Neural cell (in vitro differentiated cells): ENCODE results near the gene CLASP1. TPM values are rescaled to one million over a fixed set of nuclear protein-coding genes. Genes with fewer than 3 reads are reported as not detected.
"Not testable (repeated sequence)": the region's sequence is repeated elsewhere in the genome, so short reads cannot be mapped to it uniquely, and the experiment has no call there.

Source experiments
- H2AFZ ChIP-seq: fragments of 200-600, 300-800 bp; sonication (generic), shearing (Covaris generic); 2 replicates; pipeline ENCODE4 v1.6.0; 2014; ENCODE audit warnings: low read depth, mild to moderate bottlenecking, antibody characterized with exemption, low read length, moderate library complexity
- H3F3A ChIP-seq: fragments of 200-600 bp; shearing (Covaris generic); 2 replicates; pipeline ENCODE4 v1.6.1; 2016; ENCODE audit warnings: mild to moderate bottlenecking, moderate library complexity, mixed read lengths, antibody characterized with exemption, low read length; ENCODE audit not compliant: insufficient read depth, poor library complexity, severe bottlenecking
- H3K27ac ChIP-seq: fragments of 200-600, 300-800 bp; sonication (generic), shearing (Covaris generic); 2 replicates; pipeline ENCODE4 v1.5.1; 2014; ENCODE audit warnings: mild to moderate bottlenecking, low read length, moderate library complexity
- H3K27me3 ChIP-seq: fragments of 300-800, 200-600 bp; sonication (generic), shearing (Covaris generic); 2 replicates; pipeline ENCODE4 v1.6.0; 2014; ENCODE audit warnings: mild to moderate bottlenecking, low read depth, low read length, moderate library complexity; ENCODE audit not compliant: insufficient read depth
- H3K36me3 ChIP-seq: fragments of 300-800, 200-600 bp; sonication (generic), shearing (Covaris generic); 2 replicates; pipeline ENCODE4 v1.5.1; 2014; ENCODE audit warnings: mild to moderate bottlenecking, antibody characterized with exemption, low read length, moderate library complexity; ENCODE audit not compliant: insufficient read depth
- H3K4me2 ChIP-seq: fragments of 300-800, 200-600 bp; sonication (generic), shearing (Covaris generic); 2 replicates; pipeline ENCODE4 v1.6.0; 2014; ENCODE audit warnings: mild to moderate bottlenecking, low read length
- H3K4me3 ChIP-seq: fragments of 300-800, 200-600 bp; sonication (generic), shearing (Covaris generic); 2 replicates; pipeline ENCODE4 v1.5.1; 2014; ENCODE audit warnings: mild to moderate bottlenecking, low read length, moderate library complexity
- H3K79me2 ChIP-seq: fragments of 200-600 bp; shearing (Covaris generic); replicated peaks from 2 replicates; pipeline ENCODE4 v1.6.0; 2014; ENCODE audit warnings: mild to moderate bottlenecking, low read length, moderate library complexity; ENCODE audit not compliant: insufficient read depth
- H3K9ac ChIP-seq: fragments of 300-800, 200-600 bp; sonication (generic), shearing (Covaris generic); 2 replicates; pipeline ENCODE4 v1.6.1; 2016; ENCODE audit warnings: mild to moderate bottlenecking, low read length, mixed read lengths
- H3K9me2 ChIP-seq: fragments of 200-600 bp; shearing (Covaris generic); 2 replicates; pipeline ENCODE4 v1.6.1; 2016; ENCODE audit warnings: mild to moderate bottlenecking, low read length, mixed read lengths; ENCODE audit not compliant: insufficient read depth
- H3K9me3 ChIP-seq: fragments of 200-600, 300-800 bp; sonication (generic), shearing (Covaris generic); 2 replicates; pipeline ENCODE4 v1.6.1; 2016; ENCODE audit warnings: mild to moderate bottlenecking, mixed run types, low read length, moderate library complexity, mixed read lengths
- H4K20me1 ChIP-seq: fragments of 200-600 bp; shearing (Covaris generic); 2 replicates; pipeline ENCODE4 v1.6.1; 2016; ENCODE audit warnings: mild to moderate bottlenecking, mixed run types; ENCODE audit not compliant: insufficient read depth
- EP300 ChIP-seq: fragments of 450-650 bp; conservative IDR thresholded peaks from 2 replicates; pipeline ENCODE4 v1.6.1; 2014; ENCODE audit warnings: antibody characterized with exemption, mild to moderate bottlenecking, moderate library complexity; ENCODE audit not compliant: poor library complexity, severe bottlenecking
- EZH2 ChIP-seq: fragments of 200-600, 300-800 bp; shearing (Covaris generic), sonication (generic); IDR thresholded peaks from 2 replicates; pipeline ENCODE4 v1.6.1; 2014; ENCODE audit warnings: antibody characterized with exemption, low read length, borderline replicate concordance, mild to moderate bottlenecking; ENCODE audit not compliant: insufficient read depth, poor library complexity, severe bottlenecking
- MXI1 ChIP-seq: fragments of 450-650 bp; conservative IDR thresholded peaks from 2 replicates; pipeline ENCODE4 v1.6.1; 2014; ENCODE audit warnings: antibody characterized with exemption, mild to moderate bottlenecking; ENCODE audit not compliant: poor library complexity, severe bottlenecking
- POLR2AphosphoS5 ChIP-seq: IDR thresholded peaks from 2 replicates; pipeline ENCODE4 v1.6.1; 2012
- RAD21 ChIP-seq: fragments of 450-650 bp; conservative IDR thresholded peaks from 2 replicates; pipeline ENCODE4 v1.6.1; 2014; ENCODE audit warnings: antibody characterized with exemption, mild to moderate bottlenecking, moderate library complexity
- SMC3 ChIP-seq: fragments of 450-650 bp; conservative IDR thresholded peaks from 2 replicates; pipeline ENCODE4 v1.6.1; 2014; ENCODE audit warnings: antibody characterized with exemption, mild to moderate bottlenecking, moderate library complexity; ENCODE audit not compliant: poor library complexity
- TAF1 ChIP-seq: IDR thresholded peaks from 2 replicates; pipeline ENCODE4 v1.6.1; 2012; ENCODE audit warnings: low read depth
- polyA plus RNA-seq: library from polyadenylated mRNA; depleted of rRNA; stranded (reverse); fragments of >200 nt; gene quantifications from 2 replicates; pipeline ENCODE4 v1.2.3, GENCODE V29; 2014
- TF ChIP-seq, protein P1 (sequence below): fragments of 450-650 bp; IDR thresholded peaks from 2 replicates; pipeline ENCODE4 v1.5.1; 2014; ENCODE audit warnings: antibody characterized with exemption, mild to moderate bottlenecking, moderate library complexity; ENCODE audit not compliant: poor library complexity, severe bottlenecking
- TF ChIP-seq, protein P2 (sequence below): IDR thresholded peaks from 2 replicates; pipeline ENCODE4 v1.6.1; 2012; ENCODE audit warnings: borderline replicate concordance

The CLASP1 gene
- polyA plus RNA-seq, 1 donor from 2014 or later: 41.3 TPM

DNA sequence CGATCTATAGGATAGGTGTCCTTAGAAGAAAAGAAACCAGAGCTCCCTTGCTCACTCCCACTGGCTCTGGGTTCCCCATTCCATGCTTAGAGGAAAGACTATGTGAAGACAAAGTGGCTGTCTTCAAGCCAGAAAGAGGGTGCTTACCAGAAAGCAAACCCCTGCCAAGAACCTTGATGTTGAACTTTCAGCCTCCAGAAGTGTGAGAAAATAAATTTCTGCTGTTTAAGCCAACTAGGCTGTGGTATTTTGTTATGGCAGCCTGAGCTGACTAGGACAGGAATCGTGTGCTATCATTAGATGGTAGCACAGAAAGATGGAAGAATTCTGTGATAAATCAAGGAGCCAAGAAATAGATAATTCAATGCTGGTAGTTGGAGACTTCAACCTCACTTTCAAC lies 344.3 kb downstream of the CLASP1 start:
- H4K20me1 ChIP-seq: no peaks in the 10 kb centered on the region
- H3K79me2 ChIP-seq: no peaks in the 10 kb centered on the region
- H3K9me2 ChIP-seq: no peaks in the 10 kb centered on the region
- no peak overlapping the region for H3K27ac ChIP-seq
- H2AFZ ChIP-seq: no peak overlapping the region
- H3K27me3 ChIP-seq: no peaks in the 10 kb centered on the region
- H3K9me3 ChIP-seq: no peaks in the 10 kb centered on the region
- no peak overlapping the region for H3K4me2 ChIP-seq
- no peaks in the 10 kb centered on the region for H3F3A ChIP-seq
- no peak overlapping the region for H3K9ac ChIP-seq
- no peak overlapping the region for H3K4me3 ChIP-seq
- TF ChIP-seq, protein P1, sequence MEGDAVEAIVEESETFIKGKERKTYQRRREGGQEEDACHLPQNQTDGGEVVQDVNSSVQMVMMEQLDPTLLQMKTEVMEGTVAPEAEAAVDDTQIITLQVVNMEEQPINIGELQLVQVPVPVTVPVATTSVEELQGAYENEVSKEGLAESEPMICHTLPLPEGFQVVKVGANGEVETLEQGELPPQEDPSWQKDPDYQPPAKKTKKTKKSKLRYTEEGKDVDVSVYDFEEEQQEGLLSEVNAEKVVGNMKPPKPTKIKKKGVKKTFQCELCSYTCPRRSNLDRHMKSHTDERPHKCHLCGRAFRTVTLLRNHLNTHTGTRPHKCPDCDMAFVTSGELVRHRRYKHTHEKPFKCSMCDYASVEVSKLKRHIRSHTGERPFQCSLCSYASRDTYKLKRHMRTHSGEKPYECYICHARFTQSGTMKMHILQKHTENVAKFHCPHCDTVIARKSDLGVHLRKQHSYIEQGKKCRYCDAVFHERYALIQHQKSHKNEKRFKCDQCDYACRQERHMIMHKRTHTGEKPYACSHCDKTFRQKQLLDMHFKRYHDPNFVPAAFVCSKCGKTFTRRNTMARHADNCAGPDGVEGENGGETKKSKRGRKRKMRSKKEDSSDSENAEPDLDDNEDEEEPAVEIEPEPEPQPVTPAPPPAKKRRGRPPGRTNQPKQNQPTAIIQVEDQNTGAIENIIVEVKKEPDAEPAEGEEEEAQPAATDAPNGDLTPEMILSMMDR: no peak
- no peak for TF ChIP-seq EP300
- TF ChIP-seq, protein P2, sequence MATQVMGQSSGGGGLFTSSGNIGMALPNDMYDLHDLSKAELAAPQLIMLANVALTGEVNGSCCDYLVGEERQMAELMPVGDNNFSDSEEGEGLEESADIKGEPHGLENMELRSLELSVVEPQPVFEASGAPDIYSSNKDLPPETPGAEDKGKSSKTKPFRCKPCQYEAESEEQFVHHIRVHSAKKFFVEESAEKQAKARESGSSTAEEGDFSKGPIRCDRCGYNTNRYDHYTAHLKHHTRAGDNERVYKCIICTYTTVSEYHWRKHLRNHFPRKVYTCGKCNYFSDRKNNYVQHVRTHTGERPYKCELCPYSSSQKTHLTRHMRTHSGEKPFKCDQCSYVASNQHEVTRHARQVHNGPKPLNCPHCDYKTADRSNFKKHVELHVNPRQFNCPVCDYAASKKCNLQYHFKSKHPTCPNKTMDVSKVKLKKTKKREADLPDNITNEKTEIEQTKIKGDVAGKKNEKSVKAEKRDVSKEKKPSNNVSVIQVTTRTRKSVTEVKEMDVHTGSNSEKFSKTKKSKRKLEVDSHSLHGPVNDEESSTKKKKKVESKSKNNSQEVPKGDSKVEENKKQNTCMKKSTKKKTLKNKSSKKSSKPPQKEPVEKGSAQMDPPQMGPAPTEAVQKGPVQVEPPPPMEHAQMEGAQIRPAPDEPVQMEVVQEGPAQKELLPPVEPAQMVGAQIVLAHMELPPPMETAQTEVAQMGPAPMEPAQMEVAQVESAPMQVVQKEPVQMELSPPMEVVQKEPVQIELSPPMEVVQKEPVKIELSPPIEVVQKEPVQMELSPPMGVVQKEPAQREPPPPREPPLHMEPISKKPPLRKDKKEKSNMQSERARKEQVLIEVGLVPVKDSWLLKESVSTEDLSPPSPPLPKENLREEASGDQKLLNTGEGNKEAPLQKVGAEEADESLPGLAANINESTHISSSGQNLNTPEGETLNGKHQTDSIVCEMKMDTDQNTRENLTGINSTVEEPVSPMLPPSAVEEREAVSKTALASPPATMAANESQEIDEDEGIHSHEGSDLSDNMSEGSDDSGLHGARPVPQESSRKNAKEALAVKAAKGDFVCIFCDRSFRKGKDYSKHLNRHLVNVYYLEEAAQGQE: no peak
- no peak for TF ChIP-seq TAF1
- TF ChIP-seq MXI1: no peak
- no peak for TF ChIP-seq RAD21
- no peak for TF ChIP-seq EZH2
- TF ChIP-seq SMC3: no peak
- no peak for TF ChIP-seq POLR2AphosphoS5
- H3K36me3 ChIP-seq: no peaks in the 10 kb centered on the region

DNA sequence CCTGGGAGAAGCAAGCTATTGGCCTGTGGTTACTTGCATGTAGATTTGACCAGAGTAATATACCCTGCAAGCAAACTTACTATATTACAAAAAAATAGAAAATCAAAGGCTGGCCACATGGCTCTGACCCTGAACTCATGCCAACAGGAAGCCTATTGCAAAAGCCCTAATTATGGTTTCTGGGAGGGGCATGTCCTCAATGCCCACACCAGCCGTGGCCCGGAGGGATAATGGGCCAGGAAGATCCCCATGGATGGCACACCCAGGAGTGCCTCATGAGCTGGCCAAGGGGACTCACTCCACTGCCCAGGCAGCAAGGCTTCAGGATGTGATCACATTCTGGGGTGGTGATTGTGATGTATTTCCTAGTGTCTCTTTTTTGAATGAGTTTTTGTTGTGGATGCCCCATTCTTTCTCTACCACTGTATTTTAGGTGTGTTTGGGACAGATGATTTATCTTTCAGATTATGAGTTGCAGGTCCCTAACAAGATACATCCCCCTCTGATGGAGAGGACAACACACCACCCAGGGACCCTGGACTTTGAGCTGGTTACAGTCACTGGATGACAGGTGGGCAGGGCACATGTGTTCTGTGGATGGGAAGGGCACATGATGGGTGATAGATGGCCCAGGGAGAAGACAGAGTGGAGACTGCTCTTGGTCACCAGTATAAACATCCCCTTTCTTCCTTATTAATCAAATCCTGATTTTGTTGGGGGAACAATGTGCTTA lies 345.6 kb downstream of the CLASP1 start:
- H3K9me3 ChIP-seq: no peaks in the 10 kb centered on the region
- no peak overlapping the region for H2AFZ ChIP-seq
- H3F3A ChIP-seq: no peaks in the 10 kb centered on the region
- no peaks in the 10 kb centered on the region for H3K36me3 ChIP-seq
- H3K9me2 ChIP-seq: no peaks in the 10 kb centered on the region
- H3K4me2 ChIP-seq: no peak overlapping the region
- H4K20me1 ChIP-seq: no peaks in the 10 kb centered on the region
- no peak for TF ChIP-seq MXI1
- no peak for TF ChIP-seq SMC3
- TF ChIP-seq EP300: no peak
- TF ChIP-seq POLR2AphosphoS5: no peak
- TF ChIP-seq TAF1: no peak
- TF ChIP-seq EZH2: no peak
- TF ChIP-seq RAD21: no peak
- TF ChIP-seq, protein P1: no peak
- TF ChIP-seq, protein P2: no peak
- H3K27ac ChIP-seq: no peak overlapping the region
- H3K9ac ChIP-seq: no peak overlapping the region
- H3K4me3 ChIP-seq: no peak overlapping the region
- H3K27me3 ChIP-seq: no peaks in the 10 kb centered on the region
- no peaks in the 10 kb centered on the region for H3K79me2 ChIP-seq

DNA sequence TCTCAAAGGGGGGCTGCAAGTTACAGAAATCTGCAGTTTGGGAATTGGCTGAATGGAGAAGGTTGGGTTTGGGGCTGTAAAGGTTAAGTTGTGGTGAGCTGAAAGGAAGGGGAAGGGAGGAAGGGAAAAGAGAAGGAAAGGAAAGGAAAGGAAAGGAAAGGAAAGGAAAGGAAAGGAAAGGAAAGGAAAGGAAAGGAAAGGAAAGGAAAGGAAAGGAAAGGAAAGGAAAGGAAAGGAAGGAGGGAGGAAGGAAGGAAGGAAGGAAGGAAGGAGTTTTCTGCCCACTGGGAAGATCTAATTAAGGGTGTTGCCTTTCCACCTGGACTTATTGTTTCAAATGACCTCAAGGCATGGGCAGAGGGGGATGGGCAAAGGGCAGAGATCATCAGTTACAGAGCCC lies 348.1 kb downstream of the CLASP1 start:
- not testable (repeated sequence) for H3K9ac ChIP-seq, H2AFZ ChIP-seq, H3K27me3 ChIP-seq, H3K4me3 ChIP-seq, H3K4me2 ChIP-seq, H3K9me3 ChIP-seq, H4K20me1 ChIP-seq, H3K36me3 ChIP-seq, H3K9me2 ChIP-seq, H3K27ac ChIP-seq, H3F3A ChIP-seq, H3K79me2 ChIP-seq
